DMS53 treated with DMSO at 0.1 percent for 48 hours (cell line): ENCODE results near the gene VANGL1.
"Not testable (repeated sequence)": the region's sequence is repeated elsewhere in the genome, so short reads cannot be mapped to it uniquely, and the experiment has no call there.

Experiments used
- DNase-seq: peaks from one replicate; lab custom pipeline; 2025; ENCODE audit not compliant: unreplicated experiment; lab: John Stamatoyannopoulos, UW

The VANGL1 gene

DNA sequence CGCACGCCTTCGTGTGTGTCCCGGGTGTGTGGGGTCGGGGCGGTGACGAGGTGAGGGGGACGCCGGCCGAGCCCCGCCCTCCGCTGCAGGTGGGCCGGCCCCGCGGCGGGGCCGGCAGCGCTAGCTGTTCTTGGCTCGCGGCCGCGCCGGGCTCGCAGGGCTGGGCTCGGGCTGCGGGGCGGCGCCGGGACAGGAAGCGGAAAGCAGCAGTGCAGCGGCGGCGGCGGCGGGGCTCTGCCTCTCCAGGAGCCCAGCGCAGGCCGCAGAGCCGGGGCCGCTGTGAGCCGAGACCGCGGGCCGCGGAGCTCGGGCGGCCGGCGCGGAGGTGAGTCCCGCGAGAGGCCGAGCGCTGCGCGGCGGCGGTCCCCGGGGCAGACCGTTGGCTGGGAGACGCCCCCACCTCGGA is at the start of gene VANGL1:
Gene VANGL1 (plus strand): TSS at position 209 of the 406 bp plus-strand sequence. CDS start 9,444 bp downstream, outside the sequence.
- DNase-seq: no peak

- no peak for DNase-seq
Measured at GRCh38 chr1:115592264-115592663, 49.5 kb upstream of the VANGL1 start.

- no peak for DNase-seq
Measured at GRCh38 chr1:115593365-115594259, 48.2 kb upstream of the VANGL1 start.

- no peak for DNase-seq
Measured at GRCh38 chr1:115594600-115594999, 47.2 kb upstream of the VANGL1 start.

DNA sequence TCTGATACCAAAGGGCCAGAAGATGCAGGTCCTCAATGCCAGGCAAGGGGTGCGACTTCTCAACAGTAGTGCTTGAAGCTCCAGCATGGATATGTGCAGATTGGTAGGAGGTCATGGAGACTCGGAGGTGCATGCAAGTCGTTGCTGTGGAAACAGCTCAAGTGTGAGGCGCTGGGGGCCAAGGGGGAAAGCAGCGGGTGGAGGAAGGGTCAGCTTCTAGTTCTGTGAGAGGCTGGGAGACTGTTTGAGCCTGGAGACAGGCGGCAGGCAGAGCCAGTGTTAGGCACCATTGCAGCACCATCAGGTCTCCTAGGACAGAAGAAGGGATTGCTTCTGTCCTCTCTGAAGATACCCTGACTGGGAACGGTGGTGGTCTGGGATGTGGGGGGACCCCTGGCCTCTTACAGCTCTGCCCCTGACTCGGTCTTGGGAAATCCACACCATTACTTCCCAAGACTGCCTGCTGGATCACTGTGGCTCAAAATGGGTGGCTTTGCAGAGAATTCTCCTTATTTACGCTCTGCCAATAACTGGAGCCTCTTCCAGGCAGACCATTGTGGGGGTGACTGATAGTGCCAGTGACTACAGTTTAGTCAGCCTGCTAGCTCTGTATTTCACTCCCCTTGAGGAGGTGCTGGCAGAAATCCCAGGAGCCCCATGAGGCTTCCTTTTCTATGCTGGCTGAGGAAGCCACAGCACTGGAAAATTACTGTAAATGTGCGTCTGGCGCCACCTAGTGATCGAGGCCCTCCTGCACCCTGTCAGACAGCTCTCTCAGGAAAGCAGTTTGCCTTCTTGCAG is 46.3 kb upstream of the VANGL1 start:
- peak; percentile 32 for DNase-seq

DNA sequence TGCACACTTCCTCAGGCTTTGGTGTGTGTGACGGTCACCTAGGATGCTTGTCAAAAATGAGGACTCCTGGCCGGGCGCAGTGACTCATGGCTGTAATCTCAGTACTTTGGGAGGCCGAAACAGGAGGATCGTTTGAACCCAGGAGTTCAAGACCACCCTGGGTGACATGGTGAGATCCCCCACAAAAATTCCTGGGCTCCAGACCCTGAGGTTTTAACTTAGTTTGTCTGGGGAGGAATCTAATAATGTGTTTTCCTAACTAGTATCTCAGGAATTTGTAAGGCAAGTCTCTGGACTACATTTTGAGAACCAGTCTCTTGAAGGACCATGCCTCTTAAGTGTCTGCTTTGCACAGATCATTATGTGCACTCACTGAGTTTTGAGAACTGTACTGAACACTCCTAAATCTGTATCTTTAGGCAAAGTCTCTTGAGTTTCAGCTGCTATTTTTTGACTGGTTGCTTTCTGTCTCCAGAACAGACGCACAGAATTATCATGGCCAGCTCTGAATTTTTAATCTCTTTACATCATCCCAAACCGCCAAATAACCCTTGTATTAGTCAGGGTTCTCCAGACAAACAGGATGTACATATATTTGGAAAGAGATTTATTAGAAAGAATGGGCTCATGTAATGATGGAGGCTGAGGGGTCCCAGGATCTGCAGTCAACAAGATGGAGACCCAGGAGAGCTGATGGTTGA is 45.5 kb upstream of the VANGL1 start:
- no peak for DNase-seq

GRCh38 chr1:115604508-115604907 is 37.3 kb upstream of the VANGL1 start:
- DNase-seq: no peak

- no peak for DNase-seq
Measured at GRCh38 chr1:115606305-115606704, 35.5 kb upstream of the VANGL1 start.

- no peak for DNase-seq
Measured at GRCh38 chr1:115609021-115609420, 32.7 kb upstream of the VANGL1 start.

GRCh38 chr1:115613767-115614166 is 28.0 kb upstream of the VANGL1 start:
- DNase-seq: no peak

GRCh38 chr1:115620453-115620852 is 21.3 kb upstream of the VANGL1 start:
- DNase-seq: no peak

GRCh38 chr1:115620950-115621349 is 20.8 kb upstream of the VANGL1 start:
- no peak for DNase-seq

GRCh38 chr1:115624859-115625258 is 16.9 kb upstream of the VANGL1 start:
- DNase-seq: no peak

DNA sequence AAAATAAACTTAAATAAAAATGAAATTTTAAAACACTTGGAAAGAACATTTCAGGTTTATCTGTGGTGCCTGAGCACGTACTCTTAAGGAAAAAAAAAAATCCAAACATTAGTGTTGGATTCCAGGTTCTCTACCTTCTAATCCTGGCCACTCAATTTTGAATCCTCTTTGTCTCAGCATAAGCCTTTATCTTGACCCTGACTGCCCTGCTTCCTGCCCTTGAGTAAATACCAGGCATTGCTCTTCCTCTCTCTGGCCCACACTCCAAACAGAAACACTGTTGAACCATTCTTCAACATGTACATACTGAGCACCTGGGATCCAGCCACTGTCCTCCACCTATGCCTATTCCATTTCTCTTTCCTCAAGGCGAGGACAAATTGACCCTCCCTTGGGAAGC is 11.4 kb upstream of the VANGL1 start:
- peak; percentile 21 for DNase-seq

DNA sequence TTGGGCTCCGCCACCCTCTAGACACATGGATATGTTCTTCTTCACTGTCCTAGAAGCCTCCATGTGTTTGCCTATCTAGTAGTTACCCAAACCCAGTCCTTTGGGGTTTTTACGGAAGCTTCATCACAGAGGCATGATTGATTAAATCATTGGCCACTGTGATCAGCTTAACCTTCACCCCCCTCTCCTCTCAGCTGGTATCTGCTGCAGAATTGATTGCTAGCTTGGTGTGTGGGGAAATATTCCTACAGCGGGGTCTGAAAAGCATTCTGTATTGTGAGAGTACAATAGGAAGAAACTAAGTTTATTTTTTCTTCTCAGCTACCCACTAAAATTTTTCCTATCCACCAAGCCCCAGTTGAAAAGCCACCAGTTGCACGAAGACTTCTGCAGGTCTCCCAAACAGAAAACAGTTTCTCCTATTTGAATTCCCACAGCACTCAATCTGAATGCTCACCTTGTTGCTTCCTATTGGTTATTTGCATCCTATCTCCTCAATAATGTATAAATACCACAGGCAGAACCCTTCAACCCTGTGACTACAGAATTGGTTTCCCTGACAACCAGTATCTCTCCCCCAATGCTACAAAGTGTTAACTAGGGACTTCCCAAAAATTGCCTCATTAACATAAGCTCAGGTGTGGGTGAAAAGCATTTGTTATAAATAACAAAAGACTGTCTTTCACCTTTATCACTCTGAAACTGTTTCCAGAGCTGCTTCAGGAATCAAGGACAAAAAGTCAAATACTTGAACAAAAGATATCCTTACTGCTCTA is 9.3 kb upstream of the VANGL1 start:
- no peak for DNase-seq

- DNase-seq: not testable (repeated sequence)
Measured at GRCh38 chr1:115633606-115634005, 8.2 kb upstream of the VANGL1 start.

DNA sequence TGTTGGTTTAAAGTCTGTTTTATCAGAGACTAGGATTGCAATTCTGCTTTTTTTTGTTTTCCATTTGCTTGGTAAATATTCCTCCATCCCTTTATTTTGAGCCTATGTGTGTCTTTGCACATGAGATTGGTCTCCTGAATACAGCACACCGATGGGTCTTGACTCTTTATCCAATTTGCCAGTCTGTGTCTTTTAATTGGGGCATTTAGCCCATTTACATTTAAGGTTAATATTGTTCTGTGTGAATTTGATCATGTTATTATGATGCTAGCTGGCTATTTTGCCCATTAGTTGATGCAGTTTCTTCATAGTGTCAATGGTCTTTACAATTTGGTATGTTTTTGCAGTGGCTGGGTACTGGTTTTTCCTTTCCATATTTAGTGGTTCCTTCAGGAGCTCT is 4.5 kb upstream of the VANGL1 start:
- DNase-seq: not testable (repeated sequence)

DNA sequence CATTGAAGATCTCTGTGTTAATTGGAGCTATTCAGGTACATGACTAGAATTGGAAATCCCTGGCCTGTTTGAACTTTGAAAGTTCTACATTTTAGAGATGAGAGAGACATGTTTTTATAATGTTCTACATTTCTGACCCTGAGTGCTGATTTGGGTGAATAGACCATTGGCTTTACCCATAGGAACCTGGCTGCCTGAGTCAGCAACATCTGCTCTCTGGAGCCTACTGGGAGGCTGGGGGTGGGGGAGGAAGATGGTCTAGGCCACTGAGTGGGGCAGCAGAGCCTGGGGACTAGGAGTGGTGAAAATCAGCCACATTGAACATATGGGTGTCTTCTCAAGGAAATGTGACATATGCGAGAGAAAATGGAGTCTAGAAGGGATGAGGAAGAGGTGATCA is 1.4 kb upstream of the VANGL1 start:
- no peak for DNase-seq

DNA sequence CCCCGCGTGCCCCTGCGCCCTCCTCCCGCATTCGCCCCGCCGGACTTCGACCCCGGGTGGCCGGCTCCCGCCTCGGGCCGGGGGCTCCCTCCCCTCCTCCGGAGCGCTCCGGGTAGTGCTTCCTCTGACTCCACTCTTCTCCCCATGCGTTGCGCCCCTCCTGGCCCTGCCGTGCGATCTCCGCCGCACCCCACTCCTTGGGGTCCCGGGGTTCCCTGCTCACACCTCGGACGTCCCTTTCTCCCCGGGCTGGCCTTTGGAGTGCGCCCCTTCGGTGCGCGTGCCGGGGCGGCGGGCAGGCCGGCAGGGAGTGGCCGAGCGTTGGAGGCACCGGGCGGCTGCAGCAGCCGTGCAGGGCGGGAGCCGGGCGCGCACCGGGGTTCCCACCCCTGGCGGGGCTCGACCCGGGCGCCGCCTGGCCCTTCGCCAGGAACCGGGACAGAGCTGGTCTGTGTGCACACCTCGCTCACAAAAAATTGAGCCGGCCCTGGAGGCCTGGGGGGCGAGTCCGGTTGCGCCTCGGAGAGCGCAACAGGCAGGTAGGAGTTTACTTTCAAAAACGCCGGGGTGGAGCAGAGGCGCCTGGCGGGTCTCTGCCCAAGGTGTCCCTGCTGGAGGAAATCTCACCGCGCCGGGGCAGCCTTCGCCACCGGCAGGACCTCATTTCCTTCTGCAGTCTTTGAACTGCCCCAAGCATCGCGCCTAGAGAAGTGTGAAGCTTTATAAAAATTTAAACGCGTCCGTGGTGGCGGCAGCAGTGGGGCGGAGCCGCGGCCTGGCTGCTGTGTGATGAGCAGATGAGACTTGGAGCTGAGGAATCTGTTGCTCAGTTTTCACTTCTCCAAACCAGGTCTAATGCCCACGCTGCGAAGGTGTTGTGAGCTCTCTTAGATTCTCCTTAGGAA is 650 bp downstream of the VANGL1 start:
- no peak for DNase-seq

- no peak for DNase-seq
Measured at GRCh38 chr1:115643225-115643624, 1.5 kb downstream of the VANGL1 start.
